Adrenal gland (tissue), 5 donors: Measurements from ENCODE around the gene TYR.
"Not testable (repeated sequence)": the region's sequence is repeated elsewhere in the genome, so short reads cannot be mapped to it uniquely, and the experiment has no call there.

Source experiments
- POLR2A ChIP-seq, 2 donors: fragments of 450-650 bp; IDR thresholded peaks; one replicate each; pipeline ENCODE4 v1.6.1; 2017; ENCODE audit warnings: antibody characterized with exemption in 2 of 2, mild to moderate bottlenecking in 2 of 2, moderate library complexity in 1 of 2
- TF ChIP-seq, protein P1 (sequence below), 6 experiments: fragments of 450-650 bp in 4 of 6; fragments of 200-600 bp in 2 of 6; sonication (generic) in 1 of 6; IDR thresholded peaks; 1 replicate in 5 of 6; 2 replicates in 1 of 6; pipeline versions ENCODE4 v1.5.1 to v1.8.0; 2016 to 2021; ENCODE audit warnings: antibody characterized with exemption in 6 of 6, mild to moderate bottlenecking in 2 of 6, moderate library complexity in 1 of 6
- donor health status: DM: no; HTN: no; CAD: no.

- TF ChIP-seq, protein P1, sequence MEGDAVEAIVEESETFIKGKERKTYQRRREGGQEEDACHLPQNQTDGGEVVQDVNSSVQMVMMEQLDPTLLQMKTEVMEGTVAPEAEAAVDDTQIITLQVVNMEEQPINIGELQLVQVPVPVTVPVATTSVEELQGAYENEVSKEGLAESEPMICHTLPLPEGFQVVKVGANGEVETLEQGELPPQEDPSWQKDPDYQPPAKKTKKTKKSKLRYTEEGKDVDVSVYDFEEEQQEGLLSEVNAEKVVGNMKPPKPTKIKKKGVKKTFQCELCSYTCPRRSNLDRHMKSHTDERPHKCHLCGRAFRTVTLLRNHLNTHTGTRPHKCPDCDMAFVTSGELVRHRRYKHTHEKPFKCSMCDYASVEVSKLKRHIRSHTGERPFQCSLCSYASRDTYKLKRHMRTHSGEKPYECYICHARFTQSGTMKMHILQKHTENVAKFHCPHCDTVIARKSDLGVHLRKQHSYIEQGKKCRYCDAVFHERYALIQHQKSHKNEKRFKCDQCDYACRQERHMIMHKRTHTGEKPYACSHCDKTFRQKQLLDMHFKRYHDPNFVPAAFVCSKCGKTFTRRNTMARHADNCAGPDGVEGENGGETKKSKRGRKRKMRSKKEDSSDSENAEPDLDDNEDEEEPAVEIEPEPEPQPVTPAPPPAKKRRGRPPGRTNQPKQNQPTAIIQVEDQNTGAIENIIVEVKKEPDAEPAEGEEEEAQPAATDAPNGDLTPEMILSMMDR (IDR thresholded peaks at IDR 0.05), result not testable (repeated sequence)
- not testable (repeated sequence) for TF ChIP-seq POLR2A (IDR thresholded peaks at IDR 0.05)
These were observed 108.9 kb downstream of the TYR start for GRCh38 chr11:89286601-89287000.
